ENCODE measurements around the gene FAHD1.

DNA sequence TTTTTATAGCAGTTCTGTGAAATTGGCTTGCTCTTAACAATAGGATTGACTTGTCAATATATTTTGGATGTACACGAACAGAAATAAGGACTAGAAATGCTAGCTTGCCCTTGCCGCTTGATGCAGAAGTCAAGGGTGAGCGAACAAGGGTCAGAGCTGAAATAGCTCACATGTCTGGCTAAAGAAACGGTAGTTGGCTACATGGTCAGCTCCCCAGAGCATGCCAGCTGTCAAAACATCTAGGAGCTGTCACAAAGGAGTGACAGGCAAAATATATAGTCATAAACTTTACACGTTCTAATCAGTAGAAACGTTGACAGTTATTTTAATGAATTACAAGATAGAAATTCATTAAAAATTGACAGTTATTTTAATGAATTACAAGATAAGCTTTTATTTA, 47.8 kb downstream of the FAHD1 start:
- TF ChIP-seq HDAC2 (IDR thresholded peaks at IDR 0.05) (no peak), CBFB (CRISPR knock-in tag; IDR thresholded peaks at IDR 0.05) (no peak), ZFP30 (CRISPR knock-in tag; IDR thresholded peaks at IDR 0.05; ENCODE audit: borderline replicate concordance) (no peak), CTCF (IDR thresholded peaks at IDR 0.05 in 2 of 3, conservative IDR thresholded peaks at IDR 0.05 in 1 of 3; ENCODE audit: insufficient read depth in 2 of 3, low read depth in 1 of 3, low read length in 3 of 3) (no peak), TOE1 (IDR thresholded peaks at IDR 0.05; ENCODE audit: borderline replicate concordance) (no peak), TOE1 (CRISPR knock-in tag; IDR thresholded peaks at IDR 0.05; ENCODE audit: borderline replicate concordance, low read depth) (no peak), SPI1 (IDR thresholded peaks at IDR 0.05; ENCODE audit: borderline replicate concordance, low read depth, low read length) (no peak), CAMTA2 (CRISPR knock-in tag; conservative IDR thresholded peaks at IDR 0.05) (no peak), ZNF217 (CRISPR knock-in tag; IDR thresholded peaks at IDR 0.05) (no peak), TAF15 (IDR thresholded peaks at IDR 0.05; ENCODE audit: low read depth, low read length) (no peak)

Data from K562 (cell line).